ENCODE data around the gene TNNI2.
A peak's percentile ranks its signal among the peaks of the same experiment; 100 is the strongest.
"Not testable (repeated sequence)": the region's sequence is repeated elsewhere in the genome, so short reads cannot be mapped to it uniquely, and the experiment has no call there.

TNNI2 gene

GRCh38 chr11:1881442-1882264 lies 42.9 kb downstream of the TNNI2 start:
- no peak overlapping the region for H3K4me3 ChIP-seq (replicated peaks; ENCODE audit: low read depth, low read length)
- TF ChIP-seq, protein P1, sequence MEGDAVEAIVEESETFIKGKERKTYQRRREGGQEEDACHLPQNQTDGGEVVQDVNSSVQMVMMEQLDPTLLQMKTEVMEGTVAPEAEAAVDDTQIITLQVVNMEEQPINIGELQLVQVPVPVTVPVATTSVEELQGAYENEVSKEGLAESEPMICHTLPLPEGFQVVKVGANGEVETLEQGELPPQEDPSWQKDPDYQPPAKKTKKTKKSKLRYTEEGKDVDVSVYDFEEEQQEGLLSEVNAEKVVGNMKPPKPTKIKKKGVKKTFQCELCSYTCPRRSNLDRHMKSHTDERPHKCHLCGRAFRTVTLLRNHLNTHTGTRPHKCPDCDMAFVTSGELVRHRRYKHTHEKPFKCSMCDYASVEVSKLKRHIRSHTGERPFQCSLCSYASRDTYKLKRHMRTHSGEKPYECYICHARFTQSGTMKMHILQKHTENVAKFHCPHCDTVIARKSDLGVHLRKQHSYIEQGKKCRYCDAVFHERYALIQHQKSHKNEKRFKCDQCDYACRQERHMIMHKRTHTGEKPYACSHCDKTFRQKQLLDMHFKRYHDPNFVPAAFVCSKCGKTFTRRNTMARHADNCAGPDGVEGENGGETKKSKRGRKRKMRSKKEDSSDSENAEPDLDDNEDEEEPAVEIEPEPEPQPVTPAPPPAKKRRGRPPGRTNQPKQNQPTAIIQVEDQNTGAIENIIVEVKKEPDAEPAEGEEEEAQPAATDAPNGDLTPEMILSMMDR (IDR thresholded peaks at IDR 0.05; ENCODE audit: low read depth, low read length, missing control alignments): no peak
- DNase-seq (ENCODE audit: extremely low read depth, low read depth): no peak

GRCh38 chr11:1882265-1883238 lies 43.8 kb downstream of the TNNI2 start:
- TF ChIP-seq, protein P1 (IDR thresholded peaks at IDR 0.05; ENCODE audit: low read depth, low read length, missing control alignments): peak; percentile 94
- no peak overlapping the region for H3K4me3 ChIP-seq (replicated peaks; ENCODE audit: low read depth, low read length)
- DNase-seq (ENCODE audit: extremely low read depth, low read depth): peak; percentile 22

GRCh38 chr11:1883346-1884302 lies 44.8 kb downstream of the TNNI2 start:
- DNase-seq (ENCODE audit: extremely low read depth, low read depth): no peak
- TF ChIP-seq, protein P1 (IDR thresholded peaks at IDR 0.05; ENCODE audit: low read depth, low read length, missing control alignments): no peak
- no peak overlapping the region for H3K4me3 ChIP-seq (replicated peaks; ENCODE audit: low read depth, low read length)

GRCh38 chr11:1884303-1884700 lies 45.5 kb downstream of the TNNI2 start:
- TF ChIP-seq, protein P1 (IDR thresholded peaks at IDR 0.05; ENCODE audit: low read depth, low read length, missing control alignments): no peak
- no peak overlapping the region for H3K4me3 ChIP-seq (replicated peaks; ENCODE audit: low read depth, low read length)
- no peak for DNase-seq (ENCODE audit: extremely low read depth, low read depth)

DNA sequence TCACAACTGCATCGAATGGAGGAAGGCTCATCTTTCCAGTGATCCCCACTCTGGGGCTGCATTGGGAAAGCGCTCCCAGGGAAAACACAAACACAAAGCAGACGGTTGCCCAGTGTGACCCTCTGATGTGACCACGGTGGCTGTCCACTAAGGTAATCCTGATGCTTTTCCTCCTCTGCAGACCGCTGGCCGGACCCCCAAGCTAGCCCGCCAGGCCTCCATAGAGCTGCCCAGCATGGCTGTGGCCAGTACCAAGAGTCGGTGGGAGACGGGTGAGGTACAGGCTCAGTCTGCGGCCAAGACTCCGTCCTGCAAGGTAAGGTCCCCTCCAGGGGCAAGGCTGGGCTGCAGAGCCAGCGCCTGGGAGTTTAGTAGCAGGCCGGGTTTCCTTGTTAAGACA lies 47.8 kb downstream of the TNNI2 start:
- not testable (repeated sequence) for H3K4me3 ChIP-seq (replicated peaks; ENCODE audit: low read depth, low read length); DNase-seq (ENCODE audit: extremely low read depth, low read depth)

DNA sequence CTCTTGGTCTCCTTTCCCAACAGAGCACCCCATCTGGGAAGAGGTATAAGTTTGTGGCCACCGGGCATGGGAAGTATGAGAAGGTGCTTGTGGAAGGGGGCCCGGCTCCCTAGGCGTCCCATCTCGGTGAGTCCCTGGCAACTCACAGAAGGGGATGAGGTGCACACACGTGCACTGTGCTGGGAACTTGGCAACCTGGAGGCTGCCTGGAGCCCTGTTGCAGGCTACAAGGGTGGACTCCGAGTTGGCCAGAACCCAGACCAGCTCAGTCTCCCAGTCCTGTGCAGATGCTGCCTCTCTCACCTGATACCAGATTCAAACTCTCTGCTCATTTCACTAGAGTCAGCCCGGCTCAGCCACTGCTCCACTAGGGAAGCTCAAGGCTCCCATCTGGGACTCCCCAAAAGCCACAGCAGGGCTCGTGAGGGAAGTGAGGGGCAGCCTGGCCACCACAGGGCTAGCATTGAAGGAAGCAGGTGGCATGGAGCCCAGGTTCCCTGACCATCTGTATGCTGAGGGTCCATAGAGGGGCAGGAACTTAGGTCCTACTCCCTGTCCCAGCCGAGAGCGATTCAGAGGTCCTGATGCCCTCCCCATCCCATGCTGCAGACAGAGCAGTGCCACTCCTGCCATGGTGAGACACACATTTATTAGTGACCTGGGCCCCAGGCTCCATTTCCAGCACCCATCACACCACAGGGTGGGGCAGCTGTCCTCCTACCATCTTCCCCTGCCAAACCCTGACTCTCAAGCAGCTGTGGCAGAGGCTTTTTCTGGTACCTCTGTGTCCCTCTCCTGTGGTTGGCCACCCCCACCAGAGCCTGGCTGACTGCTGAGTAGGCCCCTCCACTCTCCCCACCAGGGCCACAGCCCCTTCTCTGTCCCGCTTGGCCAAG lies 48.9 kb downstream of the TNNI2 start:
- TF ChIP-seq, protein P1 (IDR thresholded peaks at IDR 0.05; ENCODE audit: low read depth, low read length, missing control alignments): no peak
- DNase-seq (ENCODE audit: extremely low read depth, low read depth): no peak
- H3K4me3 ChIP-seq (replicated peaks; ENCODE audit: low read depth, low read length): no peak overlapping the region
